K562 (cell line): ENCODE data around the gene STON2. TPM values are rescaled to one million over a fixed set of nuclear protein-coding genes. Genes with fewer than 3 reads are reported as not detected.

Experiments
- BRF1 ChIP-seq: IDR thresholded peaks from 3 replicates; pipeline ENCODE4 v1.6.1; 2011; ENCODE audit warnings: borderline replicate concordance, mild to moderate bottlenecking; ENCODE audit not compliant: insufficient read length; ENCODE audit errors: extremely low read depth
- CCAR2 ChIP-seq: fragments of 200-400 bp; formaldehyde crosslinking; IDR thresholded peaks from 2 replicates; pipeline ENCODE4 v1.6.1; 2017; ENCODE audit warnings: mild to moderate bottlenecking, low read depth, low read length
- FOXA3 ChIP-seq, 2 experiments: fragments of 450-650 bp in 1 of 2; sonication (generic) in 1 of 2; formaldehyde crosslinking; IDR thresholded peaks in 1 of 2; conservative IDR thresholded peaks in 1 of 2; 2 replicates each; pipeline versions ENCODE4 v1.4.0 to v1.8.0; 2020 to 2022; ENCODE audit warnings: mild to moderate bottlenecking in 2 of 2, missing genetic modification reagents in 1 of 2
- NFIX ChIP-seq: fragments of 250-450 bp; sonication (Bioruptor Pico); IDR thresholded peaks from 2 replicates; pipeline ENCODE4 v1.4.0; 2020; ENCODE audit warnings: low read depth, mild to moderate bottlenecking, moderate library complexity
- PHB2 ChIP-seq: fragments of 450-650 bp; IDR thresholded peaks from 2 replicates; pipeline ENCODE4 v1.6.1; 2017; ENCODE audit warnings: low read depth
- PURB ChIP-seq: sonication (generic); formaldehyde crosslinking; IDR thresholded peaks from 2 replicates; pipeline ENCODE4 v1.9.0; 2021; ENCODE audit warnings: low read depth, mild to moderate bottlenecking, missing genetic modification reagents
- SMAD4 ChIP-seq: fragments of 250-450 bp; sonication (Bioruptor Pico); conservative IDR thresholded peaks from 2 replicates; pipeline ENCODE4 v1.8.0; 2021; ENCODE audit warnings: inconsistent platforms, mild to moderate bottlenecking, moderate library complexity
- TFAM ChIP-seq: fragments of 250-450 bp; sonication (Bioruptor Pico); conservative IDR thresholded peaks from 2 replicates; pipeline ENCODE4 v1.5.0; 2021; ENCODE audit warnings: mild to moderate bottlenecking, moderate library complexity
- XRCC5 ChIP-seq: fragments of 200-400 bp; formaldehyde crosslinking; IDR thresholded peaks from 2 replicates; pipeline ENCODE4 v1.6.1; 2017; ENCODE audit warnings: low read depth, mild to moderate bottlenecking, low read length
- YY1 ChIP-seq, 3 experiments: IDR thresholded peaks; 2 replicates each; pipeline ENCODE4 v1.6.1; 2011; ENCODE audit warnings: low read length in 2 of 3, mild to moderate bottlenecking in 2 of 3, moderate library complexity in 2 of 3, borderline replicate concordance in 1 of 3, control low read depth in 1 of 3, low read depth in 1 of 3; ENCODE audit not compliant: insufficient read depth in 3 of 3, insufficient replicate concordance in 2 of 3, control insufficient read depth in 1 of 3, insufficient read length in 1 of 3; ENCODE audit errors: extremely low read depth in 1 of 3
- ZNF408 ChIP-seq: fragments of 250-450 bp; sonication (Bioruptor Pico); IDR thresholded peaks from 2 replicates; pipeline ENCODE4 v1.4.0; 2020; ENCODE audit warnings: low read depth, mild to moderate bottlenecking, moderate library complexity
- polyA plus RNA-seq, 8 experiments: library from polyadenylated mRNA; depleted of rRNA in 4 of 8; stranded (reverse) in 5 of 8; unstranded in 3 of 8; fragments of >200 nt; fragmentation: Nextera tagmentation in 2 of 8; fragmentation: Illumina TruSeq in 1 of 8; extraction: Ambion mirVana in 2 of 8; extraction: Trizol in 1 of 8; gene quantifications; 2 replicates each; pipeline versions ENCODE4 v1.2.1 to v1.2.3, GENCODE V29; 2011 to 2014; ENCODE audit warnings: inconsistent platforms in 1 of 8, missing spikeins in 1 of 8
- total RNA-seq, 7 experiments: library from RNA; depleted of rRNA in 6 of 7; stranded (reverse); fragments of >200 nt in 6 of 7; fragmentation: Illumina TruSeq in 2 of 7; extraction: Trizol in 2 of 7; gene quantifications; 2 replicates each; pipeline versions ENCODE4 v1.2.1 to v1.2.3, GENCODE V29; 2011 to 2021; ENCODE audit warnings: low replicate concordance in 1 of 7
- TF ChIP-seq, protein P1 (sequence below): fragments of 200-800 bp; sonication (Bioruptor generic); IDR thresholded peaks from 2 replicates; pipeline ENCODE4 v1.6.1; 2017; ENCODE audit warnings: missing genetic modification characterization, missing compliant biosample characterization
- TF ChIP-seq, protein P2 (sequence below): IDR thresholded peaks from 3 replicates; pipeline ENCODE4 v1.6.1; 2011; ENCODE audit warnings: borderline replicate concordance, mild to moderate bottlenecking; ENCODE audit not compliant: insufficient read length, insufficient read depth
- TF ChIP-seq, protein P3 (sequence below): fragments of 200-800 bp; sonication (Bioruptor generic); IDR thresholded peaks from 2 replicates; pipeline ENCODE4 v1.6.1; 2016; ENCODE audit warnings: missing genetic modification characterization, missing compliant biosample characterization
- TF ChIP-seq, protein P4 (sequence below): fragments of 450-650 bp; formaldehyde crosslinking; IDR thresholded peaks from 2 replicates; pipeline ENCODE4 v1.4.0; 2020; ENCODE audit warnings: mild to moderate bottlenecking

The STON2 gene
- total and polyA plus RNA-seq, 9 of the 15 experiments (the other 6 are each of a cell fraction or from before 2014, with no cell fraction given) = 7.8 to 99.3 (median 53.5) TPM

DNA sequence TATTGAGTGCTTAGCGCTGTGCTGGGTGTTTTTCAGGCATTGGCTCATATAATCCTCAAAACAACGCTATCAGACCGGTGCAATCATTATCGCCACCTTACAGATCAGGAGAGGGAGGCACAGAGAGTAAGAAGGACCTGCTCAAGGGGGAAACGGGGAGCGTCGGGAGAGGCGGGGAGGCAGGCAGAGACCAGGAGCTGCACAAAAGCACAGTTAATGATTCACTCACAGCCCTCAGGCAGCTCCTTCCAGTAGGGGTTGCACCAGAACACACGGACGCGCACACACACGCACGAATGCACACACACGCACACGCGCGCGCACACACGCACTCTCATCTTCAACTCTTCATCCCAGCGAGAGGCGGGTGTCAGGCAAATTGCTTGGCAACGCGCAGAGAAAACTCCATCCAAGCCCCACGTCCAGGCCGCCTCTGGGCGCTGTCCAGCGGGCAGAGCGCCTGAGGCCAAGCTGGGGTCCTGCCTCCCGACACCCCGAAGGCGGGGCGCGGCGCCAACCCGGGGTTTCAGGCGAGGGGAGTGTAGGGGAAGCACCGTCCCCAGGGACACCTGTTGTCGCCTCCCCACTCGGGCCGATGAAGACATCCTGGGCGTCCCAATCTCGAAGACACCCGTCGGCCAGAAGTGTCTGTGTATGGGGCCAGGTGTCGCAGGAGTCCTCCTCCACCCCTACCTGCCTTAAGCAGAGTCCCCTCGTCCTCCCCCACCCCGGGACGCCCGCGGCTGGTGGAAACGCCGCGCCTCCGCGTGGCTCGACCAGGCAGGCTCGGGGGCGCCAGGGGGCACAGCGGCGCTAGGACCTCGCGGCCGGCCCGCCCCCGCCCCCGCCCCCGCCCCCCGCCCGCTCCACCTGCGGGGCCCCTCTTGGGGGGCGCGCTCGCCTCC is 35.5 kb upstream of the STON2 start (continued):
- TF ChIP-seq BRF1 (no peak), PURB (CRISPR knock-in tag) (no peak), FOXA3 (CRISPR knock-in tag; conservative IDR thresholded peaks at IDR 0.05 in 1 of 2, IDR thresholded peaks at IDR 0.05 in 1 of 2) (no peak), CCAR2 (no peak), YY1 (IDR thresholded peaks at IDR 0.05; ENCODE audit: borderline replicate concordance in 1 of 3, control insufficient read depth in 1 of 3, extremely low read depth in 1 of 3, insufficient read depth in 3 of 3, insufficient read length in 1 of 3, insufficient replicate concordance in 2 of 3, low read depth in 1 of 3, low read length in 2 of 3) (no peak), ZNF408 (CRISPR knock-in tag) (no peak), NFIX (CRISPR knock-in tag) (no peak), XRCC5 (no peak), TFAM (no peak), SMAD4 (no peak; the same call in none of the 2 replicates), PHB2 (no peak)
- TF ChIP-seq, protein P1, sequence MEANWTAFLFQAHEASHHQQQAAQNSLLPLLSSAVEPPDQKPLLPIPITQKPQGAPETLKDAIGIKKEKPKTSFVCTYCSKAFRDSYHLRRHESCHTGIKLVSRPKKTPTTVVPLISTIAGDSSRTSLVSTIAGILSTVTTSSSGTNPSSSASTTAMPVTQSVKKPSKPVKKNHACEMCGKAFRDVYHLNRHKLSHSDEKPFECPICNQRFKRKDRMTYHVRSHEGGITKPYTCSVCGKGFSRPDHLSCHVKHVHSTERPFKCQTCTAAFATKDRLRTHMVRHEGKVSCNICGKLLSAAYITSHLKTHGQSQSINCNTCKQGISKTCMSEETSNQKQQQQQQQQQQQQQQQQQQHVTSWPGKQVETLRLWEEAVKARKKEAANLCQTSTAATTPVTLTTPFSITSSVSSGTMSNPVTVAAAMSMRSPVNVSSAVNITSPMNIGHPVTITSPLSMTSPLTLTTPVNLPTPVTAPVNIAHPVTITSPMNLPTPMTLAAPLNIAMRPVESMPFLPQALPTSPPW (CRISPR knock-in tag) = peak; percentile 93
- TF ChIP-seq, protein P2, sequence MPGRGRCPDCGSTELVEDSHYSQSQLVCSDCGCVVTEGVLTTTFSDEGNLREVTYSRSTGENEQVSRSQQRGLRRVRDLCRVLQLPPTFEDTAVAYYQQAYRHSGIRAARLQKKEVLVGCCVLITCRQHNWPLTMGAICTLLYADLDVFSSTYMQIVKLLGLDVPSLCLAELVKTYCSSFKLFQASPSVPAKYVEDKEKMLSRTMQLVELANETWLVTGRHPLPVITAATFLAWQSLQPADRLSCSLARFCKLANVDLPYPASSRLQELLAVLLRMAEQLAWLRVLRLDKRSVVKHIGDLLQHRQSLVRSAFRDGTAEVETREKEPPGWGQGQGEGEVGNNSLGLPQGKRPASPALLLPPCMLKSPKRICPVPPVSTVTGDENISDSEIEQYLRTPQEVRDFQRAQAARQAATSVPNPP = no peak
- TF ChIP-seq, protein P3, sequence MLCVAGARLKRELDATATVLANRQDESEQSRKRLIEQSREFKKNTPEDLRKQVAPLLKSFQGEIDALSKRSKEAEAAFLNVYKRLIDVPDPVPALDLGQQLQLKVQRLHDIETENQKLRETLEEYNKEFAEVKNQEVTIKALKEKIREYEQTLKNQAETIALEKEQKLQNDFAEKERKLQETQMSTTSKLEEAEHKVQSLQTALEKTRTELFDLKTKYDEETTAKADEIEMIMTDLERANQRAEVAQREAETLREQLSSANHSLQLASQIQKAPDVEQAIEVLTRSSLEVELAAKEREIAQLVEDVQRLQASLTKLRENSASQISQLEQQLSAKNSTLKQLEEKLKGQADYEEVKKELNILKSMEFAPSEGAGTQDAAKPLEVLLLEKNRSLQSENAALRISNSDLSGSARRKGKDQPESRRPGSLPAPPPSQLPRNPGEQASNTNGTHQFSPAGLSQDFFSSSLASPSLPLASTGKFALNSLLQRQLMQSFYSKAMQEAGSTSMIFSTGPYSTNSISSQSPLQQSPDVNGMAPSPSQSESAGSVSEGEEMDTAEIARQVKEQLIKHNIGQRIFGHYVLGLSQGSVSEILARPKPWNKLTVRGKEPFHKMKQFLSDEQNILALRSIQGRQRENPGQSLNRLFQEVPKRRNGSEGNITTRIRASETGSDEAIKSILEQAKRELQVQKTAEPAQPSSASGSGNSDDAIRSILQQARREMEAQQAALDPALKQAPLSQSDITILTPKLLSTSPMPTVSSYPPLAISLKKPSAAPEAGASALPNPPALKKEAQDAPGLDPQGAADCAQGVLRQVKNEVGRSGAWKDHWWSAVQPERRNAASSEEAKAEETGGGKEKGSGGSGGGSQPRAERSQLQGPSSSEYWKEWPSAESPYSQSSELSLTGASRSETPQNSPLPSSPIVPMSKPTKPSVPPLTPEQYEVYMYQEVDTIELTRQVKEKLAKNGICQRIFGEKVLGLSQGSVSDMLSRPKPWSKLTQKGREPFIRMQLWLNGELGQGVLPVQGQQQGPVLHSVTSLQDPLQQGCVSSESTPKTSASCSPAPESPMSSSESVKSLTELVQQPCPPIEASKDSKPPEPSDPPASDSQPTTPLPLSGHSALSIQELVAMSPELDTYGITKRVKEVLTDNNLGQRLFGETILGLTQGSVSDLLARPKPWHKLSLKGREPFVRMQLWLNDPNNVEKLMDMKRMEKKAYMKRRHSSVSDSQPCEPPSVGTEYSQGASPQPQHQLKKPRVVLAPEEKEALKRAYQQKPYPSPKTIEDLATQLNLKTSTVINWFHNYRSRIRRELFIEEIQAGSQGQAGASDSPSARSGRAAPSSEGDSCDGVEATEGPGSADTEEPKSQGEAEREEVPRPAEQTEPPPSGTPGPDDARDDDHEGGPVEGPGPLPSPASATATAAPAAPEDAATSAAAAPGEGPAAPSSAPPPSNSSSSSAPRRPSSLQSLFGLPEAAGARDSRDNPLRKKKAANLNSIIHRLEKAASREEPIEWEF (CRISPR knock-in tag) = no peak
- TF ChIP-seq, protein P4, sequence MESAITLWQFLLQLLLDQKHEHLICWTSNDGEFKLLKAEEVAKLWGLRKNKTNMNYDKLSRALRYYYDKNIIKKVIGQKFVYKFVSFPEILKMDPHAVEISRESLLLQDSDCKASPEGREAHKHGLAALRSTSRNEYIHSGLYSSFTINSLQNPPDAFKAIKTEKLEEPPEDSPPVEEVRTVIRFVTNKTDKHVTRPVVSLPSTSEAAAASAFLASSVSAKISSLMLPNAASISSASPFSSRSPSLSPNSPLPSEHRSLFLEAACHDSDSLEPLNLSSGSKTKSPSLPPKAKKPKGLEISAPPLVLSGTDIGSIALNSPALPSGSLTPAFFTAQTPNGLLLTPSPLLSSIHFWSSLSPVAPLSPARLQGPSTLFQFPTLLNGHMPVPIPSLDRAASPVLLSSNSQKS = no peak
